ENCODE data around the gene MYO9A. TPM values are rescaled to one million over a fixed set of nuclear protein-coding genes. Genes with fewer than 3 reads are reported as not detected.

Gene MYO9A
- total and polyA plus RNA-seq, 10 of the 15 experiments (the other 5 are each of a cell fraction or from before 2014, with no cell fraction given) = 3.3 to 25.3 (median 12.2) TPM

GRCh38 chr15:71810256-71811035 lies 307.5 kb downstream of the MYO9A start, which contains the start of gene NR2E3 (continued):
- TF ChIP-seq, protein P1, sequence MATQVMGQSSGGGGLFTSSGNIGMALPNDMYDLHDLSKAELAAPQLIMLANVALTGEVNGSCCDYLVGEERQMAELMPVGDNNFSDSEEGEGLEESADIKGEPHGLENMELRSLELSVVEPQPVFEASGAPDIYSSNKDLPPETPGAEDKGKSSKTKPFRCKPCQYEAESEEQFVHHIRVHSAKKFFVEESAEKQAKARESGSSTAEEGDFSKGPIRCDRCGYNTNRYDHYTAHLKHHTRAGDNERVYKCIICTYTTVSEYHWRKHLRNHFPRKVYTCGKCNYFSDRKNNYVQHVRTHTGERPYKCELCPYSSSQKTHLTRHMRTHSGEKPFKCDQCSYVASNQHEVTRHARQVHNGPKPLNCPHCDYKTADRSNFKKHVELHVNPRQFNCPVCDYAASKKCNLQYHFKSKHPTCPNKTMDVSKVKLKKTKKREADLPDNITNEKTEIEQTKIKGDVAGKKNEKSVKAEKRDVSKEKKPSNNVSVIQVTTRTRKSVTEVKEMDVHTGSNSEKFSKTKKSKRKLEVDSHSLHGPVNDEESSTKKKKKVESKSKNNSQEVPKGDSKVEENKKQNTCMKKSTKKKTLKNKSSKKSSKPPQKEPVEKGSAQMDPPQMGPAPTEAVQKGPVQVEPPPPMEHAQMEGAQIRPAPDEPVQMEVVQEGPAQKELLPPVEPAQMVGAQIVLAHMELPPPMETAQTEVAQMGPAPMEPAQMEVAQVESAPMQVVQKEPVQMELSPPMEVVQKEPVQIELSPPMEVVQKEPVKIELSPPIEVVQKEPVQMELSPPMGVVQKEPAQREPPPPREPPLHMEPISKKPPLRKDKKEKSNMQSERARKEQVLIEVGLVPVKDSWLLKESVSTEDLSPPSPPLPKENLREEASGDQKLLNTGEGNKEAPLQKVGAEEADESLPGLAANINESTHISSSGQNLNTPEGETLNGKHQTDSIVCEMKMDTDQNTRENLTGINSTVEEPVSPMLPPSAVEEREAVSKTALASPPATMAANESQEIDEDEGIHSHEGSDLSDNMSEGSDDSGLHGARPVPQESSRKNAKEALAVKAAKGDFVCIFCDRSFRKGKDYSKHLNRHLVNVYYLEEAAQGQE (IDR thresholded peaks at IDR 0.05; ENCODE audit: low read depth, low read length) = no peak
- TF ChIP-seq RFX5 (IDR thresholded peaks at IDR 0.05; ENCODE audit: low read depth, low read length) (no peak), SMAD1 (IDR thresholded peaks at IDR 0.05; ENCODE audit: low read depth, partially characterized antibody) (no peak), CHD2 (IDR thresholded peaks at IDR 0.05; ENCODE audit: borderline replicate concordance, low read depth, low read length) (no peak)

DNA sequence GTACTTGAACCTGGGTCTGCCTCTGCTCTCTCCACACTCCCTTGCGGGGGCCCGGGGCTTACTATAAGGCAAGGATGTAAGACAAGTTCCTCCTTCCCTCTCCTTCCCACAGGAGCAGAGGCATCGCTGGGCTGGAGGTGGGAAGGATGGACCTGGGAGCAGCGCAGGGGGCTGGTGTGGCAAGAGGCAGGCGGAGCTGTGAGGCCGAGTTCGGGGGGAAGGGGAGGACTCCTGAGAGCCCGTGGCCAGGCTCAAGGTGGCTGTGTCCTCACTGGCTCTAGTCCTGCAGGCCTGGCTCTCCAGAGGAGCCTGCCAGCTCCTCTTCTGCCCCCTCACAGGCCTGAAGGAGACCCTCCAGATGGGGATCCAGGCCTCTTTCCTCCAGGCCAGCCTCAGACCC lies 308.6 kb downstream of the MYO9A start:
- ChIA-PET SMC1A (ENCODE audit: uncharacterized antibody, unreplicated experiment) (no interaction called here), POLR2A (no interaction called here), RAD21 (ENCODE audit: unreplicated experiment) (no interaction called here), CTCF (no interaction called here)
- no peak overlapping the region for H2AFZ ChIP-seq (ENCODE audit: control insufficient read depth, low read depth, low read length)
- no peaks in the 10 kb centered on the region for H3K36me3 ChIP-seq (ENCODE audit: control insufficient read depth in 2 of 2, insufficient read depth in 2 of 2, low read length in 1 of 2)
- no peak overlapping the region for H3K4me2 ChIP-seq (ENCODE audit: control insufficient read depth, insufficient read depth)
- no peak for TF ChIP-seq ETV6 (conservative IDR thresholded peaks at IDR 0.05 in 1 of 2, IDR thresholded peaks at IDR 0.05 in 1 of 2; ENCODE audit: borderline replicate concordance in 1 of 2, low read depth in 1 of 2)
- H4K20me1 ChIP-seq (ENCODE audit: control insufficient read depth, insufficient read depth) = no peaks in the 10 kb centered on the region
- no peak overlapping the region for H3K9ac ChIP-seq (ENCODE audit: control insufficient read depth, insufficient read depth, low read length)
- no peak overlapping the region for H3K27ac ChIP-seq (ENCODE audit: control insufficient read depth, insufficient read depth)
- ATAC-seq (no peak), FAIRE-seq (no peak), DNase-seq (ENCODE audit: low read depth, low spot score) (no peak)
- H3K27me3 ChIP-seq (replicated peaks in 1 of 2; ENCODE audit: control insufficient read depth in 2 of 2, insufficient read depth in 2 of 2, low read length in 1 of 2) = no peaks in the 10 kb centered on the region; a peak in 1 of 4 replicates
- no peaks in the 10 kb centered on the region for H3K79me2 ChIP-seq (ENCODE audit: control insufficient read depth, insufficient read depth, low read length)
- in situ Hi-C loops (cut with MboI) (loop anchor here (10.0 kb wide), 2 partner anchors 345 to 355 kb away; no protein-coding TSS in a partner anchor), intact Hi-C loops (cut with micrococcal nuclease; ENCODE audit: unreplicated experiment) (no loop called here)
- peaks cover 3% of the 10 kb centered on the region for H3K4me1 ChIP-seq (ENCODE audit: control insufficient read depth, insufficient read depth, low read length)
- H3K9me3 ChIP-seq (replicated peaks; ENCODE audit: control insufficient read depth, insufficient read depth, low read length) = no peaks in the 10 kb centered on the region
- no TSS peak for BruUV-seq (replicated peaks)
- 52% methylated on average over 8 of the region's 8 CpGs for WGBS (ENCODE audit: insufficient coverage, insufficient replicate concordance, low lambda C conversion rate, missing lambda C conversion rate)
- no peak overlapping the region for H3K4me3 ChIP-seq

All from GM12878 (cell line).